Measurements from ENCODE around the gene SLC44A1. TPM values are rescaled to one million over a fixed set of nuclear protein-coding genes. Genes with fewer than 3 reads are reported as not detected.

The SLC44A1 gene
- total RNA-seq, 3 donors from 2014 or later = 4.0 to 5.4 (median 4.1) TPM

DNA sequence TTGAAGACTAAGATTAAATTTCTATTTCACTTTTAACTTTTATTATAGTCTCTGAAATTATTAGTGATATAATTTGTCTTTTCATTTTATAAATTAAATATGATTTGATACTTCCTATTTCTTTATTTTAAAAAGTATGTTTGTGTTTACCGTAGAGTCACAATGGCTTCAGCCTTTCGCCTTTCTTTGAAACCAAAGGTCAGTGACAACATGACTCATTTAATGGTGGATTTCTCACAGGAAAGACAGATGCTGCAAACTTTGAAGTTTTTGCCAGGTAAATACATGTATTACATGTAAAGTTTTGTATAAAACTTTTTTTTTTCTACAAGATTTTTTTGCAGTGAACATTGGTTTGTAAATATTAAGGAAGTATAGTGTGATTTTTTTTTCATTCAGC, 239.8 kb downstream of the SLC44A1 start:
- ATAC-seq (no peak), DNase-seq (no peak)
- no peaks in the 10 kb centered on the region for H3K4me1 Mint-ChIP-seq (ENCODE audit: low read depth)
- no peaks in the 10 kb centered on the region for H3K27me3 Mint-ChIP-seq (ENCODE audit: low read depth)
- H3K36me3 Mint-ChIP-seq (ENCODE audit: insufficient read depth) = no peaks in the 10 kb centered on the region
- H3K9me3 Mint-ChIP-seq = no peaks in the 10 kb centered on the region
- no peak overlapping the region for H3K4me3 Mint-ChIP-seq

DNA sequence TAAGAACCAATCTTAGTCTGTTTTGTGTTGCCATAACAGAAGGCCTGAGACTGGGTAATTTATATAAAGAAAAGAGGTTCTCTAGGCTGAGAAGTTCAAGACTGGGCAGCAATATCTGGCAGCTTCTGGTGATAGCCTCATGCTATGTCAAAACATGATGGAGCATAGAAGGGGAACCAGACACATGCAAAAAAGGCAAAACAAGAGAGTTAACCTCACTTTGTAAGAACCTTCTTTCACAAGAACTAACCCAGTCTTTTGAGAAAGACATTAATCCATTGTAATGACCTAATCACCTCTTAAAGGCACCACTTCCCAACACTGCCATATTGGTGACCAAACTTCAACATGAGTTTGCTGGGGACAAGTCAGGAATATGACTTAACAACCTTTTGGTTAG, 240.7 kb downstream of the SLC44A1 start:
- no peaks in the 10 kb centered on the region for H3K27me3 Mint-ChIP-seq (ENCODE audit: low read depth)
- no peak overlapping the region for H3K4me3 Mint-ChIP-seq
- ATAC-seq (no peak), DNase-seq (no peak)
- no peaks in the 10 kb centered on the region for H3K9me3 Mint-ChIP-seq
- H3K36me3 Mint-ChIP-seq (ENCODE audit: insufficient read depth) = no peaks in the 10 kb centered on the region
- no peaks in the 10 kb centered on the region for H3K4me1 Mint-ChIP-seq (ENCODE audit: low read depth)

Other genes with a start within 250 kb of the SLC44A1 start
- gene FSD1L, start 203.4 kb downstream of the SLC44A1 start, total RNA-seq = 1 to 10 TPM; 1.4 to 2.1 (median 1.7) TPM